Activated T-helper 17 cell treated with anti-CD3 and anti-CD28 coated beads, Interleukin-2, amount 50 U/mL, for 72 hours (primary cell): ENCODE data around the gene STPG1. TPM values are rescaled to one million over a fixed set of nuclear protein-coding genes. Genes with fewer than 3 reads are reported as not detected.
A peak's percentile ranks its signal among the peaks of the same experiment; 100 is the strongest.
"Not testable (repeated sequence)": the region's sequence is repeated elsewhere in the genome, so short reads cannot be mapped to it uniquely, and the experiment has no call there.

Experiments used
- ATAC-seq: fragments of 150-1000 bp; cut with Tn5 transposase; replicated peaks from 2 replicates; pipeline ENCODE4 v1.10.0; 2021; ENCODE audit warnings: mild to moderate bottlenecking, moderate library complexity
- H3K27ac Mint-ChIP-seq: one replicate; pipeline ENCODE4 v1.8.0; 2022; ENCODE audit warnings: mixed read lengths
- H3K27me3 Mint-ChIP-seq: one replicate; pipeline ENCODE4 v1.8.0; 2022; ENCODE audit warnings: mixed read lengths
- H3K36me3 Mint-ChIP-seq: one replicate; pipeline ENCODE4 v1.8.0; 2022; ENCODE audit warnings: low read depth, mild to moderate bottlenecking, mixed read lengths
- H3K4me1 Mint-ChIP-seq: one replicate; pipeline ENCODE4 v1.8.0; 2022; ENCODE audit warnings: mixed read lengths
- H3K4me3 Mint-ChIP-seq: one replicate; pipeline ENCODE4 v1.8.0; 2022; ENCODE audit warnings: mild to moderate bottlenecking, mixed read lengths
- H3K9me3 Mint-ChIP-seq: one replicate; pipeline ENCODE4 v1.8.0; 2022; ENCODE audit warnings: mixed read lengths
- total RNA-seq, 2 donors: library from RNA; stranded (reverse); gene quantifications; one replicate each; pipeline ENCODE4 v1.2.3, GENCODE V29; 2022

The STPG1 gene
- total RNA-seq, result 1 to 10 TPM; 6.5 to 7.0 TPM

DNA sequence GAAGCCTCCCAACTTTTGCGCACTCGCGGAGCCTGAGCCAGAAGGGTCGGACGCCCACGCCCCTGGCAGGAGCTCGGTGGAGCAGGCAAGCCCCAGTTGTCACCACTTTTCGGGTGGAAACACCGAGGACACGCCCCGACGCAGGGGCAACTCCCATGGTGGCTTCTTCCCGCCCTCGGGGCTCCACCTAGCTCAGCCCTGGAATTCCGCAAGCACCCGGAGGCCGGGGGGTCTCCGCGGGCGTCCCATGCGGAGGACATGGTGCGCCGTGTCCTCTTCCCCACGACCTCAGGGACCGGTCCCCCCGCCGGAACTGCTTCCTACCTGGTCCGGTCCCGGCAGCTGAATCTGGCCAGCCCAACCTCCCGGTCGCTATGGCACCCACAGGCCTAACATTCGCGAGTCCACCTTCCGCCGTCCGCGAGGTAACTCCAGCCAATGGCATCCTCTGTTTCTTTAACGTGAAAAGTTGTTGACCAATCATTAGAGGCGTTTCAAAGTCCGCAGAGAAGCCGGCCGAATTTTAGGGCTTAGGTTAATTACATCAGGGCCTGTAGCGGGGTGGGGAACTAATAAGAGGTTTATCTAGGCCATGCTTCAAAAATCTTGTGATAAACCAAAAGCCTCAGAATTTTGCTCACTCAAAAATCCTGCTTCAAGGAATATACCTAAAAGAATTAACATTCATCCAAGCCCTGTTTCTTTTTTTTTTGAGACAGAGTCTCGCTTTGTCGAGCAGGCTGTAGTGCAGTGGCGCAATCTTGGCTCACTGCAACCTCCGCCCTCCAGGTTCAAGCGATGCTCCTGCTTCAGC lies at the start of gene STPG1:
TSS of gene STPG1 (minus strand) at position 433 of the 814 bp plus-strand sequence. CDS start 12,394 bp downstream, outside the sequence.
- ATAC-seq, result peak; percentile 50
- peak within 1 kb of the TSS; percentile 93 for H3K4me3 Mint-ChIP-seq
- H3K4me1 Mint-ChIP-seq, result peaks cover 15% of the 10 kb centered on the region
- no peaks in the 10 kb centered on the region for H3K9me3 Mint-ChIP-seq
- no peaks in the 10 kb centered on the region for H3K27me3 Mint-ChIP-seq
- H3K27ac Mint-ChIP-seq, result peak within 1 kb of the TSS; percentile 88
- peaks cover 12% of the 10 kb centered on the region for H3K36me3 Mint-ChIP-seq

DNA sequence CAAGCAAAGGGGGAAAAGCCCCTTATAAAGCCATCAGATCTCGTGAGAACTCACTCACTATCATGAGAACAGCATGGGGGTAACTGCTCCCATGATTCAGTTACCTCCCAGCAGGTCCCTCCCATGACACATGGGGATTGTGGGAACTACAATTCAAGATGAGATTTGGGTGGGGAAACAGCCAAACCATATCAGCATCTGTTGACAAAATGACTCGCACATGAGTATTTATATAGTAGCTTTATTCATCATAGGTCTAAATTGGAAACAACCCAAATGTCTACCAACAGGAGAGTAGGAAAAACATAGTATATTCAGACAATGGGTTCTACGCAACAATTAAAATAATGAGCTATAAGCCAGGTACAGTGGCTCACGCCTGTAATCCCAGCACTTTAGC lies 48.5 kb upstream of the STPG1 start:
- Mint-ChIP-seq H3K27ac (peak overlapping the region; percentile 37), H3K4me1 (peaks cover 19% of the 10 kb centered on the region), H3K36me3 (peaks cover 93% of the 10 kb centered on the region)
- H3K4me3 Mint-ChIP-seq, H3K9me3 Mint-ChIP-seq, H3K27me3 Mint-ChIP-seq: not testable (repeated sequence)
- peak; percentile 52 for ATAC-seq

DNA sequence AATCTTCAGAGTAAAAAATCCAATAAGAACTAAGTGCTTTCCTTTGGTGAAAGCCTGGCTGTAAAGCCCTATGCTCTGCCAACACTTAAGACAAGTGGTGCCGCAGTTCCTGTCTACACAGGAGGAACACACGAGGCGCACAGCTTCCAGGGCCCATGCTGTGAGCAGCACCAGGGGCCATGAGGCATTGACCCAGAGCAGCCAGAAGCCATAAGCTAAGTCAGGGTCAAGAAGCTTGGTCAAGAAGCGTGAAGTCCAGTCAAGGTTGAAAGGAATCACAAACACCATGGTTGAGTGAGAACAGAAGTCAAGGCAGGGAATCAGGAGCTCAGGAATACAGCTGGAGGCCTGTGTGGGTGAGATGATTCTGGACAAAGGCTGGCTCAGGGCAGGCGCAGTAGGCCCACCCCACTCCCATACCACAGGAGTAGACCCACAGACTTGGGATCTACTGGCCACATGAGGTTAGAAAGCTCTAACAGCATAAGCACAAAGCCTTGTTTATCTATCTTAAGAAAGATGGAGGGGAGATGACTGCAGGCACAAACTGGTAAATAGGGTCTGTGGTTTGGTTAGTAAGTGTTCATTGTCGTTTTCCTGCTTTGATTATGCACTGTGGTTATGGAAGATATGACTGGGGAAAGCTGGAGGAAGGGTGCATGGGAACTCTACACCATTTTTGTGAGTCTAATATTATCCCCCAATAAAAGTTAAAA lies 46.1 kb upstream of the STPG1 start:
- H3K4me1 Mint-ChIP-seq, result peaks cover 14% of the 10 kb centered on the region
- H3K36me3 Mint-ChIP-seq, result peaks cover 94% of the 10 kb centered on the region
- no peak overlapping the region for H3K4me3 Mint-ChIP-seq
- H3K9me3 Mint-ChIP-seq, result no peaks in the 10 kb centered on the region
- ATAC-seq, result peak; percentile 40
- H3K27me3 Mint-ChIP-seq, result no peaks in the 10 kb centered on the region
- peak overlapping the region; percentile 44 for H3K27ac Mint-ChIP-seq

GRCh38 chr1:24457866-24458265 lies 44.3 kb upstream of the STPG1 start:
- Mint-ChIP-seq H3K27ac (peak overlapping the region; percentile 28), H3K4me3 (no peak overlapping the region), H3K27me3 (no peaks in the 10 kb centered on the region), H3K4me1 (peaks cover 7% of the 10 kb centered on the region), H3K9me3 (no peaks in the 10 kb centered on the region), H3K36me3 (peaks cover 93% of the 10 kb centered on the region)
- no peak for ATAC-seq

- Mint-ChIP-seq H3K36me3 (peaks cover 92% of the 10 kb centered on the region), H3K4me1 (peaks cover 7% of the 10 kb centered on the region), H3K27ac (no peak overlapping the region), H3K4me3 (no peak overlapping the region), H3K27me3 (no peaks in the 10 kb centered on the region), H3K9me3 (no peaks in the 10 kb centered on the region)
- ATAC-seq, result no peak
These were observed 41.7 kb upstream of the STPG1 start for GRCh38 chr1:24455272-24455671.

- Mint-ChIP-seq H3K27ac (peak overlapping the region; percentile 55), H3K4me3 (no peak overlapping the region), H3K4me1 (peaks cover 1% of the 10 kb centered on the region), H3K36me3 (peaks cover 92% of the 10 kb centered on the region), H3K9me3 (no peaks in the 10 kb centered on the region), H3K27me3 (no peaks in the 10 kb centered on the region)
- ATAC-seq, result peak; percentile 76
These were observed 41.1 kb upstream of the STPG1 start for GRCh38 chr1:24454673-24455072.

GRCh38 chr1:24452922-24453485 lies 39.4 kb upstream of the STPG1 start:
- H3K27ac Mint-ChIP-seq, result peak overlapping the region; percentile 59
- no peak overlapping the region for H3K4me3 Mint-ChIP-seq
- no peaks in the 10 kb centered on the region for H3K9me3 Mint-ChIP-seq
- H3K4me1 Mint-ChIP-seq, result no peaks in the 10 kb centered on the region
- H3K36me3 Mint-ChIP-seq, result peaks cover 90% of the 10 kb centered on the region
- no peak for ATAC-seq
- H3K27me3 Mint-ChIP-seq, result no peaks in the 10 kb centered on the region

DNA sequence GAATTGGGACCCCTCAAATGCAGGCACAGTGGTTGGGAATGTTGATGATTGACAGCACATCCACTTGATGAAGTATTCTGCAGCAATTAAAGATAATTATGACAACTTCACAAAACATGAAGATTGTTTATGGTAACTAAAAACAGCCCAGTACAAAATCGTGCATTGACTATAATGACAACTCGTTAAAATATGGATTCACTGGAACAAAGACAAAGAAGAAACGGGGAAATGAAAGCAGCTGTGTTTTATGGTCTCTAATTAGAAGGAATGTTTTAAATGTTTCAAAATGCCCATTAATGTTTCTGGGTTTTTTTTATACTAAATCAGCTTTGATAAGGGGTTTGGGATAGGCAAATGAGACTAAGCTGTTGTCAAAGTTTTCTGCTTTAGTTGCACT lies 38.2 kb upstream of the STPG1 start:
- H3K27me3 Mint-ChIP-seq, result no peaks in the 10 kb centered on the region
- no peak overlapping the region for H3K4me3 Mint-ChIP-seq
- no peak for ATAC-seq
- no peaks in the 10 kb centered on the region for H3K9me3 Mint-ChIP-seq
- peak overlapping the region; percentile 39 for H3K27ac Mint-ChIP-seq
- H3K36me3 Mint-ChIP-seq, result peaks cover 88% of the 10 kb centered on the region
- no peaks in the 10 kb centered on the region for H3K4me1 Mint-ChIP-seq

GRCh38 chr1:24450857-24451397 lies 37.3 kb upstream of the STPG1 start:
- no peaks in the 10 kb centered on the region for H3K4me1 Mint-ChIP-seq
- peak overlapping the region; percentile 63 for H3K27ac Mint-ChIP-seq
- H3K27me3 Mint-ChIP-seq, result no peaks in the 10 kb centered on the region
- no peaks in the 10 kb centered on the region for H3K9me3 Mint-ChIP-seq
- peaks cover 88% of the 10 kb centered on the region for H3K36me3 Mint-ChIP-seq
- H3K4me3 Mint-ChIP-seq, result no peak overlapping the region
- no peak for ATAC-seq

DNA sequence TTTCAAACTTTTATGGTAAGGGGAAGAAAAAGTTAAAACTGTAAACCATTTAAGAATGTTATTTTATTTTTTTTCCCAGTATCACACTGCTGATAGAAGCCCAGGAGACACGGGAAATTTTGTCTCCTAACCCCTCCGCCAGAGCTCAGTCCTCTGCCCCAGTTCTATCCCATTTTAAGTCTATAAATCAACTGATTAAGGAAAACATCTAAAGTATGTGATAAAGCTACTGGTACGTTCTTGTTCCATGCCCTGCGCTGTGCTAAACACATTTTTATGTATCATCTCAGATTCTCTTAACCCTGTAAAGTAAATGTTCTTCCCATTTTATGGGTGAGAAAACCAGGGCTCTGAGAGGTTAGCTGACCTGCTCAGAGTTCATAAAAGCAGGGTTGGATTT lies 36.7 kb upstream of the STPG1 start:
- Mint-ChIP-seq H3K4me3 (no peak overlapping the region), H3K27me3 (no peaks in the 10 kb centered on the region), H3K27ac (peak overlapping the region; percentile 63), H3K4me1 (no peaks in the 10 kb centered on the region), H3K36me3 (peaks cover 89% of the 10 kb centered on the region), H3K9me3 (no peaks in the 10 kb centered on the region)
- no peak for ATAC-seq

DNA sequence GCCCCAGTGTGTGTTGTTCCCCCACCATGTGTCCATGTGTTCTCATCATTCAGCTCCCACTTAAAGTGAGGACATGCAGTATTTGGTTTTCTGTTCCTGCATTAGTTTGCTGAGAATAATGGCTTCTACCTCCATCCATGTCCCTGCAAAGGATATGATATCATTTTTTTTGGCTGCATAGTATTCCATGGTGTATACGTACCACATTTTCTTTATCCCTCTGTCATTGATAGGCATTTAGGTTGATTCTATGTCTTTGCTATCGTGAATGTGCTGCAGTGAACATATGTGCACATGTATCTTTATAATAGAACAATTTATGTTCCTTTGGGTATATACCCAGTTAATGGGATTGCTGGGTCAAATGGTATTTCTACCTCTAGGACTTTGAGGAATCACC lies 32.9 kb upstream of the STPG1 start:
- peaks cover 91% of the 10 kb centered on the region for H3K36me3 Mint-ChIP-seq
- not testable (repeated sequence) for H3K27me3 Mint-ChIP-seq, H3K4me1 Mint-ChIP-seq, ATAC-seq, H3K9me3 Mint-ChIP-seq, H3K4me3 Mint-ChIP-seq
- H3K27ac Mint-ChIP-seq, result peak overlapping the region; percentile 16

DNA sequence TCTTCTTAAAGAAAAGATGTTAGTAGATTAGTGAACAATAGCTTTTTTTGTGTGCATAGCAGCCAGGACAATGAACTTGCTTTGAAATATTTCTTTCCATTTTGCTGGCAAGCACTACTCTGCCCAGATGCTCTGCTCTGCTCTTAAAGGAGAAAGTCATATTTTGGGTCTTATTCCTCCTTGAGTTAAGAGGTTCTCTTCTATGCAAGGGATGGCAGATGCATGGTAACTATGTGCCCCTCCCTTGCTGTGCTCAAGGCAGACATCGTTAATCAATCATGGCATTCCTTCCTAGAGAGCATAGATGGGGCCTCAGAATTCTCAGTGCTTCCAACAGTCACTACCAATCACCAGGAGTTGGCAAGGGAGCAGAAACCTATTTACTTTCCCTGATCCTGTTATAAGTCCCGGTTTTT lies 29.7 kb upstream of the STPG1 start:
- no peak overlapping the region for H3K4me3 Mint-ChIP-seq
- H3K36me3 Mint-ChIP-seq, result peaks cover 86% of the 10 kb centered on the region
- no peak overlapping the region for H3K27ac Mint-ChIP-seq
- H3K9me3 Mint-ChIP-seq, result no peaks in the 10 kb centered on the region
- H3K27me3 Mint-ChIP-seq, result no peaks in the 10 kb centered on the region
- ATAC-seq, result no peak
- no peaks in the 10 kb centered on the region for H3K4me1 Mint-ChIP-seq

DNA sequence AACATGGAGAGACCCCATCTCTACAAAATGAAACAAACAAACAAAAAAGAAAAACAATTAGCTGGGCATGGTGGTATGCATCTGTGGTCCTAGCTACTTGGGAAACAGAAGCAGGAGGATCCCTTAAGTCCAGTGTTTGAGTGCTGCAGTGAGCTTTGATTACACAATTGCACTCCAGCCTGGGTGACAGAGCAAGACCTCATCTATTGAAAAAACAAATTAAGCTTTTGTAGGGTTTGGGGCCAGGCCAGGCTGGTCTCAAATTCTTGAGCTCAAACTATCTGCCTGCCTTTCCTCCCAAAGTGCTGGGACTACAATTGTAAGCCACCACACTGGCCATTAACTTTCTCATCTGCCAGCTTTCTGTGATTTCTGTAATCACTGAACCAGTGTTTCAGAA lies 29.2 kb upstream of the STPG1 start:
- no peak for ATAC-seq
- Mint-ChIP-seq H3K4me1 (no peaks in the 10 kb centered on the region), H3K9me3 (no peaks in the 10 kb centered on the region), H3K27me3 (no peaks in the 10 kb centered on the region), H3K36me3 (peaks cover 81% of the 10 kb centered on the region), H3K4me3 (no peak overlapping the region), H3K27ac (no peak overlapping the region)

DNA sequence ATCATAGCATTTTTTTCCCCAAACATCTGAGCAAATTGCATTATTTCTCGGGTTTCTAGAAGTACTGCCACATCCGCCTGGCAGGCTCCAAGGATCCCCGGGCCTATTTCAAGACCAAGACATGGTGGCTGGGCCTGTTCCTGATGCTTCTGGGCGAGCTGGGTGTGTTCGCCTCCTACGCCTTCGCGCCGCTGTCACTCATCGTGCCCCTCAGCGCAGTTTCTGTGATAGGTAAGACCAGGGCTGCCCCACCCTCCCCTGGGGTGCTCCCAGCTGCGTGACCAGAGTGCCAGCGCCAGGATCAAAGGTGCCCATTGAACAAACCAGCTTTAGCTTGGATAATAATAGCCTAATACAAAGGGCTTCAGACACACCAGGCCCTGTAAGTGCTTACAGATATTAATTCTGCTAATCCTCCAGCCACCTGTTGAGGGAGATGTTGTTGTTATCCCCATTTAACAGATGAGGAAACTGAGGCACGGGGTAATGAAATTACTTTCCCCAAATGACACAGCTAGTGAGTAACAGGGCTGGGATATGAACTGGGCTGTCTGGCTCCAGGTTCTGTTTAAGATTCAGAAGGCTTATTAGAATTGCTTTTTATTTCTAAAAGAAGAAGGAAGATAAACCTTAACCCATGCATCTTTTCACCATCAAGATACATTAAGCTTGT lies 28.6 kb upstream of the STPG1 start:
- Mint-ChIP-seq H3K36me3 (peaks cover 77% of the 10 kb centered on the region), H3K9me3 (no peaks in the 10 kb centered on the region), H3K4me3 (no peak overlapping the region), H3K4me1 (no peaks in the 10 kb centered on the region), H3K27ac (no peak overlapping the region), H3K27me3 (no peaks in the 10 kb centered on the region)
- no peak for ATAC-seq
